Effector memory CD4-positive, alpha-beta T cell (primary cell): ENCODE data around the gene TRIM45.
"Not testable (repeated sequence)": the region's sequence is repeated elsewhere in the genome, so short reads cannot be mapped to it uniquely, and the experiment has no call there.

Source experiments
- DNase-seq, 3 donors: peaks; one replicate each; pipeline ENCODE4 v3.0.0-alpha.2; 2020
- H3K27ac ChIP-seq: 2 replicates; pipeline ENCODE4 v1.7.0; 2013; ENCODE audit warnings: mild to moderate bottlenecking, low read length, moderate library complexity; ENCODE audit not compliant: insufficient read depth, poor library complexity, severe bottlenecking
- H3K27me3 ChIP-seq: replicated peaks from 2 replicates; pipeline ENCODE4 v1.7.0; 2013; ENCODE audit warnings: mild to moderate bottlenecking, low read length; ENCODE audit not compliant: insufficient read depth, control insufficient read depth, poor library complexity, severe bottlenecking
- H3K36me3 ChIP-seq: 2 replicates; pipeline ENCODE4 v1.7.0; 2013; ENCODE audit warnings: mild to moderate bottlenecking, low read length, moderate library complexity; ENCODE audit not compliant: control insufficient read depth, insufficient read depth
- H3K4me1 ChIP-seq: 2 replicates; pipeline ENCODE4 v1.7.0; 2013; ENCODE audit warnings: low read length, mild to moderate bottlenecking; ENCODE audit not compliant: control insufficient read depth, insufficient read depth, poor library complexity, severe bottlenecking
- H3K4me3 ChIP-seq: 2 replicates; pipeline ENCODE4 v1.7.0; 2013; ENCODE audit warnings: low read length, low read depth, mild to moderate bottlenecking; ENCODE audit not compliant: insufficient read depth, poor library complexity, severe bottlenecking
- H3K9me3 ChIP-seq: 2 replicates; pipeline ENCODE4 v1.7.0; 2013; ENCODE audit warnings: mild to moderate bottlenecking, low read length, moderate library complexity; ENCODE audit not compliant: control insufficient read depth
- total RNA-seq, 3 donors: gene quantifications; one replicate each; lab custom pipeline; 2026; lab: John Stamatoyannopoulos, UW

The TRIM45 gene
- total RNA-seq: 0.86 to 1.9 (median 1.7) reads per million in 3 donors

- Histone ChIP-seq H3K9me3 (no peaks in the 10 kb centered on the region), H3K27me3 (no peaks in the 10 kb centered on the region), H3K4me1 (no peaks in the 10 kb centered on the region), H3K4me3 (peak within 1 kb of the TSS; percentile 61), H3K27ac (peak within 1 kb of the TSS; percentile 10), H3K36me3 (no peaks in the 10 kb centered on the region)
- peak; percentile 60 to 74 (median 72) for DNase-seq
These were observed at the start of gene TRIM45 for GRCh38 chr1:117121589-117122329. TRIM45 (minus strand) TSS chr1:117121749; CDS start chr1:117121201, 548 bp downstream.

- Histone ChIP-seq H3K27me3 (no peaks in the 10 kb centered on the region), H3K27ac (no peak overlapping the region), H3K4me1 (no peaks in the 10 kb centered on the region), H3K9me3 (no peaks in the 10 kb centered on the region), H3K4me3 (no peak overlapping the region), H3K36me3 (no peaks in the 10 kb centered on the region)
- no peak for DNase-seq
These were observed 48.5 kb upstream of the TRIM45 start for GRCh38 chr1:117169871-117170596.

GRCh38 chr1:117167402-117167801 is 45.9 kb upstream of the TRIM45 start:
- no peak for DNase-seq
- H3K9me3 ChIP-seq: no peaks in the 10 kb centered on the region
- H3K36me3 ChIP-seq: no peaks in the 10 kb centered on the region
- no peak overlapping the region for H3K27ac ChIP-seq
- no peak overlapping the region for H3K4me3 ChIP-seq
- H3K27me3 ChIP-seq: no peaks in the 10 kb centered on the region
- H3K4me1 ChIP-seq: no peaks in the 10 kb centered on the region

GRCh38 chr1:117166076-117166475 is 44.5 kb upstream of the TRIM45 start:
- no peaks in the 10 kb centered on the region for H3K9me3 ChIP-seq
- H3K36me3 ChIP-seq: no peaks in the 10 kb centered on the region
- H3K4me3 ChIP-seq: no peak overlapping the region
- H3K27me3 ChIP-seq: no peaks in the 10 kb centered on the region
- H3K4me1 ChIP-seq: no peaks in the 10 kb centered on the region
- H3K27ac ChIP-seq: no peak overlapping the region
- DNase-seq: no peak

GRCh38 chr1:117164209-117164608 is 42.7 kb upstream of the TRIM45 start:
- no peak overlapping the region for H3K27ac ChIP-seq
- H3K27me3 ChIP-seq: no peaks in the 10 kb centered on the region
- no peaks in the 10 kb centered on the region for H3K36me3 ChIP-seq
- H3K4me1 ChIP-seq: no peaks in the 10 kb centered on the region
- no peak for DNase-seq
- H3K9me3 ChIP-seq: no peaks in the 10 kb centered on the region
- no peak overlapping the region for H3K4me3 ChIP-seq

- Histone ChIP-seq H3K4me3 (no peak overlapping the region), H3K9me3 (no peaks in the 10 kb centered on the region), H3K27ac (no peak overlapping the region), H3K27me3 (no peaks in the 10 kb centered on the region), H3K36me3 (no peaks in the 10 kb centered on the region), H3K4me1 (no peaks in the 10 kb centered on the region)
- DNase-seq: no peak
These were observed 41.3 kb upstream of the TRIM45 start for GRCh38 chr1:117162816-117163215.

- H3K36me3 ChIP-seq: no peaks in the 10 kb centered on the region
- H3K27me3 ChIP-seq: no peaks in the 10 kb centered on the region
- H3K4me3 ChIP-seq: no peak overlapping the region
- H3K4me1 ChIP-seq: no peaks in the 10 kb centered on the region
- DNase-seq: no peak
- H3K27ac ChIP-seq: no peak overlapping the region
- H3K9me3 ChIP-seq: no peaks in the 10 kb centered on the region
These were observed 40.3 kb upstream of the TRIM45 start for GRCh38 chr1:117161887-117162286.

- H3K36me3 ChIP-seq, H3K27ac ChIP-seq, H3K4me1 ChIP-seq, H3K27me3 ChIP-seq, H3K4me3 ChIP-seq, DNase-seq, H3K9me3 ChIP-seq: not testable (repeated sequence)
These were observed 29.8 kb upstream of the TRIM45 start for GRCh38 chr1:117151305-117151704.

- no peaks in the 10 kb centered on the region for H3K27me3 ChIP-seq
- H3K4me3 ChIP-seq: no peak overlapping the region
- no peak overlapping the region for H3K27ac ChIP-seq
- no peaks in the 10 kb centered on the region for H3K36me3 ChIP-seq
- no peaks in the 10 kb centered on the region for H3K4me1 ChIP-seq
- DNase-seq: no peak
- H3K9me3 ChIP-seq: no peaks in the 10 kb centered on the region
These were observed 28.8 kb upstream of the TRIM45 start for GRCh38 chr1:117150316-117150715.

GRCh38 chr1:117147856-117148588 is 26.5 kb upstream of the TRIM45 start:
- Histone ChIP-seq H3K27me3 (no peaks in the 10 kb centered on the region), H3K4me1 (no peaks in the 10 kb centered on the region), H3K4me3 (no peak overlapping the region), H3K36me3 (no peaks in the 10 kb centered on the region), H3K9me3 (no peaks in the 10 kb centered on the region), H3K27ac (no peak overlapping the region)
- DNase-seq: no peak
